Lower lobe of right lung (tissue), 2 donors: ENCODE measurements around the gene PHACTR1. TPM values are rescaled to one million over a fixed set of nuclear protein-coding genes. Genes with fewer than 3 reads are reported as not detected.

ENCODE experiments used
- ATAC-seq, 2 donors: fragments of 200-7000 bp; cut with Tn5 transposase; one replicate each; pipeline ENCODE4 v1.9.1; 2020 to 2022; ENCODE audit warnings: mild to moderate bottlenecking in 2 of 2, moderate library complexity in 2 of 2
- DNase-seq: peaks from one replicate; pipeline ENCODE4 v3.0.0-alpha.2; 2020
- H3K27ac ChIP-seq: fragments of 200-600 bp; one replicate; pipeline ENCODE4 v1.8.0; 2022
- H3K27me3 ChIP-seq: fragments of 200-600 bp; one replicate; pipeline ENCODE4 v1.8.0; 2022; ENCODE audit warnings: low read depth
- H3K36me3 ChIP-seq: fragments of 200-600 bp; one replicate; pipeline ENCODE4 v1.8.0; 2022; ENCODE audit warnings: mild to moderate bottlenecking
- H3K4me1 ChIP-seq: fragments of 200-600 bp; one replicate; pipeline ENCODE4 v1.8.0; 2022
- H3K4me3 ChIP-seq: fragments of 200-600 bp; one replicate; pipeline ENCODE4 v1.8.0; 2022; ENCODE audit warnings: mild to moderate bottlenecking
- H3K9me3 ChIP-seq: fragments of 200-600 bp; one replicate; pipeline ENCODE4 v1.8.0; 2022
- CTCF ChIP-seq: fragments of 200-600 bp; IDR thresholded peaks from one replicate; pipeline ENCODE4 v1.8.0; 2022; ENCODE audit warnings: antibody characterized with exemption, mild to moderate bottlenecking
- intact Hi-C: fragments of 100-400 bp; cut with DNase I; formaldehyde crosslinking; loops from one replicate; pipeline ENCODE4 v1.11.0; 2022
- total RNA-seq: library from RNA; stranded (reverse); fragmentation: NEBNext Ultra II Directional; extraction: Animal tissue kit (Norgen Biotek cat#: 25700); gene quantifications from one replicate; pipeline ENCODE4 v1.2.1, GENCODE V29; 2021
- donor health status: DM: no; HTN: yes; CAD: no; lungs with severe emphysema.

PHACTR1 gene
- total RNA-seq, 1 donor from 2014 or later, result 91.0 TPM

DNA sequence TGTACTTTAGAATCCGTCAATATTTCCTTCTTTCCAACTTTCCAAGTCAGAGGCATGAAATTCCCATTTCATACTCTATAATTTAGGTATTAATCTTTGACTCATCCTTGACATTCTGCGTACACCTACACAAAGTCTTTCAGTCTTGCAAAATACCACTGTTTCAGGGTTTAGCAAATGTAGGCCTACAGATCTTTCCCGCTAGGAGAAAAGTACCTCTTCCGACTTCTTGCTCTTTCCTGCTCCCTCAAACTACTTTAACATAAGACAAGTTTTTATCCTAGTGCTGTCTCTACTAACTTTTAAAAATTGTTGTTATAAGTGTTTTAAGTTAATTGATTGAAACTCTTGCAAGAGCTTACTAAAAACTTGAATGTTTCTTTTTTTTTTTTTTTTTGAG, 18.3 kb upstream of the PHACTR1 start:
- no peaks in the 10 kb centered on the region for H3K4me1 ChIP-seq
- H3K27ac ChIP-seq, result no peak overlapping the region
- H3K36me3 ChIP-seq, result no peaks in the 10 kb centered on the region

GRCh38 chr6:12704946-12705345, 11.6 kb upstream of the PHACTR1 start:
- no peak for ATAC-seq
- no peak for TF ChIP-seq CTCF
- Histone ChIP-seq H3K27me3 (no peaks in the 10 kb centered on the region), H3K4me1 (no peaks in the 10 kb centered on the region), H3K27ac (no peak overlapping the region), H3K36me3 (no peaks in the 10 kb centered on the region), H3K4me3 (no peak overlapping the region), H3K9me3 (no peaks in the 10 kb centered on the region)
- intact Hi-C loops, result no loop called here
- DNase-seq, result no peak

More for the DNA sequence above, 18.3 kb upstream of the PHACTR1 start:
- intact Hi-C loops, result no loop called here
- Histone ChIP-seq H3K4me3 (no peak overlapping the region), H3K9me3 (no peaks in the 10 kb centered on the region), H3K27me3 (no peaks in the 10 kb centered on the region)
- ATAC-seq (no peak), DNase-seq (no peak)
- no peak for TF ChIP-seq CTCF

DNA sequence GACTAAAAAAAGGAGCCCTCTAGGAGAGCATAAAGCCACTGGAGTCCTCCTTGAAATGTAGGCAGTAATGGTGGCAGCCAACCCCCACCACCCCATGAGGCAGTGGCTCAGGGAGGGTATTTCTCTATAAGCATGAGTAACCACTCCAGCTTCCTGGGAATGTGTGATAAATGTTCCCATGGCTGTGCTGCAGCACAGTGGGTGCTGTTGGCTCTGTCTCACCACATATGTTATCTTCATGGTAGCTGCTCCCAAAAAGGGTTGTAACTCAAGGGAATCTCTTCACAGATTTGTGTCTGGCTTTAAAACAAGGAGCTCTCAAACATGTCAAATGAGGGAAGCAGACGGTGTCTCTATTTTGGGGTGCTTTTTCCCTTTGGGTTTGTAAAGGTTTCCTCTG, 7.5 kb upstream of the PHACTR1 start:
- Histone ChIP-seq H3K4me3 (no peak overlapping the region), H3K4me1 (no peaks in the 10 kb centered on the region), H3K27ac (no peak overlapping the region), H3K27me3 (peaks cover 7% of the 10 kb centered on the region), H3K36me3 (no peaks in the 10 kb centered on the region), H3K9me3 (no peaks in the 10 kb centered on the region)
- intact Hi-C loops, result no loop called here
- no peak for TF ChIP-seq CTCF
- ATAC-seq (no peak), DNase-seq (no peak)

- no peaks in the 10 kb centered on the region for H3K36me3 ChIP-seq
- H3K27me3 ChIP-seq, result peaks cover 7% of the 10 kb centered on the region
- no peak overlapping the region for H3K4me3 ChIP-seq
- intact Hi-C loops, result no loop called here
- ATAC-seq (no peak), DNase-seq (no peak)
- no peak for TF ChIP-seq CTCF
- no peak overlapping the region for H3K27ac ChIP-seq
- no peaks in the 10 kb centered on the region for H3K9me3 ChIP-seq
- no peaks in the 10 kb centered on the region for H3K4me1 ChIP-seq
Measured at GRCh38 chr6:12709556-12710232, 6.9 kb upstream of the PHACTR1 start.

DNA sequence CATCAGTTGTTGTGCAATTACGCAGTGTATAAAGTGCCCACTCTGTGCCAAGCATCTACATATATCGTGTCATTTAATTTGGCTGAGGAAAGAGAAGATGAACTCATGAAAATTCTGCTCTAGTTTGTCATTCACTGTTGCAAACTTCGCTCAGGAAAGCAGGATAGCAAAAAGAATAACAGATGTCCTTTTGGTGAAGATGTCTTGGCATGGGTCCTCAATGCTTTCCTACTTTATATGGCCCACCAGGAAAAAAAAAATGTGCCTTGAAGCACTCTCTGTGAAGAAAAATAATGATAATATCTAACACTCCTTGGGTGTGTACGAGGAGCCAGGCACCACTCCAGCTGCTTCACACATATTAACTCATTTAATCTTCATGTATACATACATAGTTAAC, 5.6 kb upstream of the PHACTR1 start:
- intact Hi-C loops, result no loop called here
- no peak for TF ChIP-seq CTCF
- ATAC-seq (no peak), DNase-seq (no peak)
- H3K36me3 ChIP-seq, result no peaks in the 10 kb centered on the region
- H3K27me3 ChIP-seq, result peaks cover 12% of the 10 kb centered on the region
- H3K27ac ChIP-seq, result no peak overlapping the region
- H3K4me1 ChIP-seq, result no peaks in the 10 kb centered on the region
- no peaks in the 10 kb centered on the region for H3K9me3 ChIP-seq
- no peak overlapping the region for H3K4me3 ChIP-seq

DNA sequence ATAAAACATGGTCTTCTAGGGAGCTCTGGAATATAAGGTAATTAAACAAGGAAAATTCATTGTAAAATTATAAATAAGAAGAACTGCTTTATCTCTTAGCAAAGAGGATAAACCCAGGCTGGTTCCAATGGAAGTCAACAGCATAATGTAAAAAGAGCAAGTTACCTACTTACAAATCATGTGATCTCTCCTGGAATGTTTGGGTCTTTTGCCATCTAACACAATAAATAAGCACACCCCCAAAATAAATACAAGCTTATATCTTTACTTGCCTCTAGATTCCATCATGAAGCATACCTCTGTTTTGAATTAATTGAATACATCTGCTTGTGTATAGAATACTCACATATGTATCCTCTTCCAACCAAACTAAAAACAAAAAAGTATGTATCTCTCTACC, 2.5 kb upstream of the PHACTR1 start:
- Histone ChIP-seq H3K27ac (no peak overlapping the region), H3K4me3 (no peak overlapping the region), H3K36me3 (no peaks in the 10 kb centered on the region), H3K4me1 (no peaks in the 10 kb centered on the region), H3K27me3 (peaks cover 26% of the 10 kb centered on the region), H3K9me3 (no peaks in the 10 kb centered on the region)
- DNase-seq (no peak), ATAC-seq (no peak)
- no peak for TF ChIP-seq CTCF
- intact Hi-C loops, result no loop called here
